HepG2 (cell line): ENCODE data around the gene LEP. TPM values are rescaled to one million over a fixed set of nuclear protein-coding genes. Genes with fewer than 3 reads are reported as not detected.

ENCODE experiments used
- ATAC-seq: fragments of 200-7000 bp; cut with Tn5 transposase; 3 replicates; pipeline ENCODE4 v1.9.1; 2020; ENCODE audit warnings: mild to moderate bottlenecking, moderate library complexity
- BruUV-seq: library from RNA; stranded (reverse); fragments of 400-500 nt; replicated peaks from 2 replicates; lab custom pipeline; 2021; lab: Mats Ljungman, UMichigan
- CTCF ChIA-PET: fragments of 300-600 bp; formaldehyde crosslinking; extraction: SDS; loops from one replicate; lab custom pipeline; 2021; ENCODE audit warnings: low total read pairs, inconsistent platforms, low intra/inter-chr PET ratio; lab: Yijun Ruan, JAX
- POLR2A ChIA-PET: fragments of 350-600 bp; sonication (Branson Sonifier 250); formaldehyde crosslinking; loops from one replicate; lab custom pipeline; 2020; ENCODE audit warnings: antibody characterized with exemption, inconsistent platforms; lab: Yijun Ruan, JAX
- DNase-seq: peaks from one replicate; pipeline ENCODE4 v3.0.0-alpha.2; 2015; ENCODE audit warnings: low spot score
- FAIRE-seq: peaks from 3 replicates; lab custom pipeline; 2011; peaks lifted over from hg19 to GRCh38; lab: Jason Lieb, UNC
- H2AFZ ChIP-seq: one replicate; pipeline ENCODE4 v1.6.1; 2011; ENCODE audit warnings: low read length, inconsistent platforms
- H3K27ac ChIP-seq: fragments of 300-600 bp; 3 replicates; pipeline ENCODE4 v1.8.0; 2011; ENCODE audit warnings: mixed run types, mild to moderate bottlenecking, mixed read lengths, low read length, inconsistent platforms; ENCODE audit not compliant: insufficient read depth; ENCODE audit errors: extremely low read length
- H3K27me3 ChIP-seq, 2 experiments: fragments of 200-600 bp in 1 of 2; 2 replicates in 1 of 2; 3 replicates in 1 of 2; pipeline versions ENCODE4 v1.6.0 to v1.8.0; 2011; ENCODE audit warnings: low read length in 2 of 2, mild to moderate bottlenecking in 2 of 2, moderate library complexity in 2 of 2, inconsistent platforms in 1 of 2; ENCODE audit not compliant: insufficient read depth in 2 of 2, control insufficient read depth in 1 of 2
- H3K36me3 ChIP-seq, 2 experiments: fragments of 200-600 bp in 1 of 2; replicated peaks in 1 of 2; 2 replicates in 1 of 2; 3 replicates in 1 of 2; pipeline versions ENCODE4 v1.5.1 to v1.8.0; 2011; ENCODE audit warnings: low read length in 2 of 2, inconsistent platforms in 1 of 2; ENCODE audit not compliant: insufficient read depth in 2 of 2, control insufficient read depth in 1 of 2
- H3K4me1 ChIP-seq: 2 replicates; pipeline ENCODE4 v1.5.1; 2012; ENCODE audit warnings: low read length, inconsistent platforms; ENCODE audit not compliant: insufficient read depth
- H3K4me2 ChIP-seq: 2 replicates; pipeline ENCODE4 v1.6.0; 2011; ENCODE audit warnings: low read depth, low read length, inconsistent platforms
- H3K4me3 ChIP-seq, 3 experiments: fragments of 200-600 bp in 1 of 3; sonication (generic), shearing (Covaris generic) in 1 of 3; replicated peaks in 1 of 3; 2 replicates each; pipeline ENCODE4 v1.5.1; 2011 to 2016; ENCODE audit warnings: low read length in 3 of 3, inconsistent platforms in 2 of 3, low read depth in 2 of 3, mild to moderate bottlenecking in 2 of 3, control low read depth in 1 of 3, mixed read lengths in 1 of 3; ENCODE audit not compliant: insufficient read depth in 1 of 3
- H3K79me2 ChIP-seq: one replicate; pipeline ENCODE4 v1.6.1; 2011; ENCODE audit warnings: low read length, inconsistent platforms; ENCODE audit not compliant: insufficient read depth
- H3K9ac ChIP-seq: 2 replicates; pipeline ENCODE4 v1.6.0; 2011; ENCODE audit warnings: mild to moderate bottlenecking, low read depth, low read length, inconsistent platforms; ENCODE audit not compliant: insufficient read depth
- H3K9me3 ChIP-seq: 2 replicates; pipeline ENCODE4 v1.5.1; 2012; ENCODE audit warnings: mild to moderate bottlenecking, low read length
- H4K20me1 ChIP-seq: 2 replicates; pipeline ENCODE4 v1.6.0; 2011; ENCODE audit warnings: inconsistent platforms, mild to moderate bottlenecking, low read length, moderate library complexity; ENCODE audit not compliant: insufficient read depth
- ESRRA ChIP-seq: sonication (generic); formaldehyde crosslinking; IDR thresholded peaks from 2 replicates; pipeline ENCODE4 v1.5.1; 2020; ENCODE audit warnings: mild to moderate bottlenecking, low read depth, missing genetic modification reagents
- FOXO4 ChIP-seq: sonication (generic); formaldehyde crosslinking; conservative IDR thresholded peaks from 2 replicates; pipeline ENCODE4 v1.8.1; 2023; ENCODE audit warnings: missing genetic modification reagents
- GATAD2A ChIP-seq: IDR thresholded peaks from 2 replicates; pipeline ENCODE4 v1.6.1; 2016
- HNF4A ChIP-seq: sonication (generic); formaldehyde crosslinking; IDR thresholded peaks from 2 replicates; pipeline ENCODE4 v1.4.0; 2020; ENCODE audit warnings: missing genetic modification reagents
- HNF4G ChIP-seq, 2 experiments: sonication (generic) in 1 of 2; formaldehyde crosslinking in 1 of 2; IDR thresholded peaks; 2 replicates each; pipeline versions ENCODE4 v1.4.0 to v1.6.1; 2011 to 2020; ENCODE audit warnings: borderline replicate concordance in 2 of 2, low read depth in 2 of 2, mild to moderate bottlenecking in 2 of 2, low read length in 1 of 2, missing genetic modification reagents in 1 of 2, moderate library complexity in 1 of 2
- MED1 ChIP-seq: sonication (generic); formaldehyde crosslinking; IDR thresholded peaks from 2 replicates; pipeline ENCODE4 v1.4.0; 2020; ENCODE audit warnings: missing genetic modification reagents
- NR2F1 ChIP-seq, 2 experiments: fragments of 450-650 bp in 1 of 2; formaldehyde crosslinking in 1 of 2; IDR thresholded peaks; 2 replicates each; pipeline versions ENCODE4 v1.5.0 to v1.6.1; 2016 to 2020; ENCODE audit warnings: mild to moderate bottlenecking in 1 of 2, missing compliant biosample characterization in 1 of 2, missing genetic modification reagents in 1 of 2, moderate library complexity in 1 of 2
- NR3C1 ChIP-seq: sonication (generic); formaldehyde crosslinking; IDR thresholded peaks from 2 replicates; pipeline ENCODE4 v1.4.0; 2020; ENCODE audit warnings: missing genetic modification reagents
- POGZ ChIP-seq: sonication (generic); formaldehyde crosslinking; IDR thresholded peaks from 2 replicates; pipeline ENCODE4 v1.4.0; 2020; ENCODE audit warnings: mild to moderate bottlenecking, missing genetic modification reagents
- RARA ChIP-seq: IDR thresholded peaks from 2 replicates; pipeline ENCODE4 v1.6.1; 2016; ENCODE audit warnings: missing genetic modification reagents, missing compliant biosample characterization
- RFX3 ChIP-seq: IDR thresholded peaks from 2 replicates; pipeline ENCODE4 v1.6.1; 2016; ENCODE audit warnings: missing biosample characterization, missing genetic modification reagents
- TAF15 ChIP-seq: fragments of 200-400 bp; formaldehyde crosslinking; IDR thresholded peaks from one replicate; pipeline ENCODE4 v1.6.1; 2018; ENCODE audit warnings: mild to moderate bottlenecking, low read depth, low read length; ENCODE audit not compliant: poor library complexity, severe bottlenecking
- ZFP82 ChIP-seq: sonication (generic); formaldehyde crosslinking; IDR thresholded peaks from 2 replicates; pipeline ENCODE4 v1.5.1; 2020; ENCODE audit warnings: mild to moderate bottlenecking, missing genetic modification reagents, borderline replicate concordance
- ZMYM4 ChIP-seq: sonication (generic); formaldehyde crosslinking; IDR thresholded peaks from 2 replicates; pipeline ENCODE4 v1.8.1; 2023; ENCODE audit warnings: mild to moderate bottlenecking, missing genetic modification reagents
- ZNF232 ChIP-seq: sonication (generic); formaldehyde crosslinking; IDR thresholded peaks from 2 replicates; pipeline ENCODE4 v1.4.0; 2020; ENCODE audit warnings: missing genetic modification reagents, borderline replicate concordance
- ZNF329 ChIP-seq: sonication (generic); formaldehyde crosslinking; IDR thresholded peaks from 2 replicates; pipeline ENCODE4 v1.9.0; 2021; ENCODE audit warnings: low read depth, mild to moderate bottlenecking, missing genetic modification reagents
- ZNF343 ChIP-seq: sonication (generic); formaldehyde crosslinking; IDR thresholded peaks from 2 replicates; pipeline ENCODE4 v1.4.0; 2020; ENCODE audit warnings: mild to moderate bottlenecking, missing genetic modification reagents
- ZNF670 ChIP-seq: sonication (generic); formaldehyde crosslinking; IDR thresholded peaks from 2 replicates; pipeline ENCODE4 v1.8.0; 2022; ENCODE audit warnings: mild to moderate bottlenecking, missing genetic modification reagents, borderline replicate concordance
- ZNF709 ChIP-seq: sonication (generic); formaldehyde crosslinking; IDR thresholded peaks from 2 replicates; pipeline ENCODE4 v1.5.0; 2020; ENCODE audit warnings: mild to moderate bottlenecking, missing genetic modification reagents
- ZNF800 ChIP-seq: sonication (generic); formaldehyde crosslinking; IDR thresholded peaks from 2 replicates; pipeline ENCODE4 v1.4.0; 2020; ENCODE audit warnings: missing genetic modification reagents
- WGBS: methylation state at CpG from one replicate; pipeline ENCODE4 v1.1.6; 2017; ENCODE audit warnings: low lambda C conversion rate; 5-methylcytosine and 5-hydroxymethylcytosine counted together
- in situ Hi-C: cut with HindIII; loops from 2 replicates; pipeline ENCODE4 v1.10.0; 2017; ENCODE audit warnings: low pct_unique_long_range_greater_than_20kb; ENCODE audit not compliant: extremely low pct_ligation_motif_present
- intact Hi-C: fragments of 100-400 bp; cut with micrococcal nuclease; formaldehyde crosslinking; loops from one replicate; pipeline ENCODE4 v1.10.0; 2022; ENCODE audit not compliant: unreplicated experiment
- polyA plus RNA-seq, 8 experiments: library from polyadenylated mRNA; depleted of rRNA in 3 of 8; stranded (reverse) in 7 of 8; unstranded in 1 of 8; fragments of >200 nt; fragmentation: Illumina TruSeq in 4 of 8; extraction: Trizol in 4 of 8; gene quantifications; 2 replicates each; pipeline versions ENCODE4 v1.2.1 to v1.2.3, GENCODE V29; 2011 to 2016; ENCODE audit warnings: low read depth in 4 of 8, missing spikeins in 1 of 8, mixed read lengths in 1 of 8; ENCODE audit not compliant: insufficient read depth in 1 of 8
- total RNA-seq, 5 experiments: library from RNA; depleted of rRNA; stranded (reverse); fragments of >200 nt; fragmentation: Illumina TruSeq; extraction: Trizol; gene quantifications; 2 replicates each; pipeline ENCODE4 v1.2.3, GENCODE V29; 2016; ENCODE audit warnings: low read depth in 1 of 5

Gene LEP
- total and polyA plus RNA-seq, 2 of the 13 experiments (the other 11 are each of a cell fraction or from before 2014, with no cell fraction given): 0.05 TPM; not detected in 1

GRCh38 chr7:128274884-128275603, 34.0 kb downstream of the LEP start:
- Histone ChIP-seq H3K4me1 (peaks cover 25% of the 10 kb centered on the region), H3K79me2 (no peaks in the 10 kb centered on the region), H3K9me3 (peaks cover 4% of the 10 kb centered on the region; the same call in 1 of the 2 replicates), H3K27ac (peak overlapping the region; percentile 28), H3K36me3 (no peaks in the 10 kb centered on the region), H4K20me1 (no peaks in the 10 kb centered on the region), H3K27me3 (no peaks in the 10 kb centered on the region), H3K9ac (peak overlapping the region; percentile 12; the same call in 1 of the 2 replicates), H3K4me3 (no peak overlapping the region; a peak in 1 of 6 replicates), H3K4me2 (peak overlapping the region; percentile 59), H2AFZ (no peak overlapping the region)
- no TSS peak for BruUV-seq
- WGBS: 5% methylated on average over 3 of the region's 3 CpGs
- ChIA-PET CTCF (no interaction called here), POLR2A (interaction anchor here (1.0 kb wide), 1 partner anchor 69 kb away, joined by 4 read pairs; the partner anchor contains the start of gene RBM28)
- DNase-seq (peak; percentile 57), FAIRE-seq (peak; percentile 78), ATAC-seq (peak; percentile 91)
- intact Hi-C loops (no loop called here), in situ Hi-C loops (no loop called here)
- peak; percentile 31; the same call in 1 of the 2 replicates for TF ChIP-seq MED1 (CRISPR knock-in tag)
- TF ChIP-seq ZNF800 (CRISPR knock-in tag): no peak
- peak; percentile 94 for TF ChIP-seq HNF4A (CRISPR knock-in tag)
- TF ChIP-seq HNF4G (IDR thresholded peaks at IDR 0.05; ENCODE audit: borderline replicate concordance, low read depth, low read length): peak; percentile 67
- TF ChIP-seq HNF4G (CRISPR knock-in tag; IDR thresholded peaks at IDR 0.05; ENCODE audit: borderline replicate concordance, low read depth): 0 out of 2 replicates have a peak, but pooled peaks have one; percentile 28
- no peak for TF ChIP-seq ZNF329 (CRISPR knock-in tag)
- no peak for TF ChIP-seq FOXO4
- 0 out of 4 replicates have a peak, but pooled peaks of 1 of the 2 experiments have one; percentile 10 for TF ChIP-seq NR2F1 (CRISPR knock-in tag; IDR thresholded peaks at IDR 0.05)
- TF ChIP-seq ZMYM4 (CRISPR knock-in tag): 0 out of 2 replicates have a peak, but pooled peaks have one; percentile 36
- 0 out of 2 replicates have a peak, but pooled peaks have one; percentile 33 for TF ChIP-seq ZNF670 (CRISPR knock-in tag)
- no peak; the same call in 1 of the 2 replicates for TF ChIP-seq POGZ (CRISPR knock-in tag)
- no peak for TF ChIP-seq ZNF232 (CRISPR knock-in tag)
- 0 out of 2 replicates have a peak, but pooled peaks have one; percentile 65 for TF ChIP-seq ZNF709 (CRISPR knock-in tag)
- TF ChIP-seq ESRRA: peak; percentile 88
- TF ChIP-seq RFX3 (CRISPR knock-in tag): no peak
- TF ChIP-seq ZFP82 (CRISPR knock-in tag): no peak
- peak; percentile 64 for TF ChIP-seq RARA (CRISPR knock-in tag)
- TF ChIP-seq GATAD2A: 0 out of 2 replicates have a peak, but pooled peaks have one; percentile 34
- TF ChIP-seq TAF15: no peak
- TF ChIP-seq NR3C1 (CRISPR knock-in tag): no peak
- TF ChIP-seq ZNF343: no peak
